Suppressor macrophage treated with lipopolysaccharide for 1 hour (primary cell): ENCODE results near the gene CFAP20DC.
"Not testable (repeated sequence)": the region's sequence is repeated elsewhere in the genome, so short reads cannot be mapped to it uniquely, and the experiment has no call there.

ENCODE experiments used
- DNase-seq, 3 donors: peaks; one replicate each; pipeline ENCODE4 v3.0.0-alpha.2; 2020 to 2022

The CFAP20DC gene

GRCh38 chr3:59016930-59017616, 32.8 kb downstream of the CFAP20DC start:
- no peak for DNase-seq

GRCh38 chr3:59013611-59014010, 36.2 kb downstream of the CFAP20DC start:
- no peak for DNase-seq

GRCh38 chr3:59006634-59007517, 42.9 kb downstream of the CFAP20DC start:
- DNase-seq, result no peak

GRCh38 chr3:59001675-59002074, 48.1 kb downstream of the CFAP20DC start:
- peak; percentile 43 to 50 (median 44) for DNase-seq

GRCh38 chr3:58999774-59000160, 50.1 kb downstream of the CFAP20DC start:
- DNase-seq, result no peak

- DNase-seq, result no peak
These were observed 50.6 kb downstream of the CFAP20DC start for GRCh38 chr3:58999134-58999773.

DNA sequence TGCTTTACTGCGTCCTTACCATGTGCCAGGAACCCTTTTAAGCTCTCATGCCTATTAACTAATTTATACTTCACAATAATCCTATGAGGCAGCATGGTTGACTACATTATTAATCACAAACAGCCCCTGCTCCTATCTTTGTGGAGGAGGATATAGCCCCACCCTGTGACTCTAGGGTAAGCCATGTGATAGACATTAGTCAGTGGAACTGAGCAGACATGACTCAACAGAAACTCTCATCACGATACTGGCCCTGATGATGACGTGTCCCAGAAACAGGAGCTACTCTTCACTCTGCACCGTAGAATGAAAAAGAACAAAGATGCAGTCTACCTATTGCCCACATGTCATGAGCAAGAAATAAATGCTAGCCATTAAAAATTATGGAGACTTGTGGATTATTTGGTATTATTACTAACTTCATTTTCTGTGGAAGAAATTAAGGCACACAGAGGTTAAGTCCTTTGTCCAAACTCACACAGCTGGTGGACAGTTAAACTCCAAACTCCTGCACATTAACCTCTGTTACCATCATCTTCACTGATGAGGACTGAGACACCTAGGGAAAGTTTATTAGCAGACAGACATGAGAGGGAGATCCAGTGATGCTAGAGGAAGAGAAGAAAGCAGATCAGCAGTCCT, 51.2 kb downstream of the CFAP20DC start:
- DNase-seq, result peak; percentile 69 to 77 (median 74)

GRCh38 chr3:58996730-58997129, 53.1 kb downstream of the CFAP20DC start:
- no peak for DNase-seq

- peak; percentile 49 to 63 (median 62) for DNase-seq
These were observed 55.0 kb downstream of the CFAP20DC start for GRCh38 chr3:58994746-58995330.

- no peak for DNase-seq
These were observed 56.3 kb downstream of the CFAP20DC start for GRCh38 chr3:58993547-58993946.

DNA sequence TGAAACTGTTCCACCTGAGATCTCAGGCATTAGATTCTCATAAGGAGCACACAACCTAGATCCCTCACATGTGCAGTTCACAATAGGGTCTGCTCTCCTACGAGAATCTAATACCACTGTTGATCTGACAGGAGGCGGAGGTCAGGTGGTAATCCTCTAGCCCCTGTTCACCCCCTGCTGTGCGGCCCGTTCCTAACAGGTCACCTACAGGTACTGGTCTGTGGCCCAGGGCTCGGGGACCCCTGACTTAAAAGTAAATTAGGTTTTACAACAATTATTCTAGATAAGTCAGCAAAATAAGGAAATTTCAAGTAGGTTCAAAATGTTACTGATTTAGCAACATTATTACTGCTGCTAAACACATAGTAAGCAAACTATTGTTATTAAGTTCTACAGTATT, 58.2 kb downstream of the CFAP20DC start:
- DNase-seq, result no peak

- DNase-seq, result no peak
These were observed 58.8 kb downstream of the CFAP20DC start for GRCh38 chr3:58991026-58991425.

- DNase-seq, result no peak
These were observed 59.9 kb downstream of the CFAP20DC start for GRCh38 chr3:58989955-58990354.

- peak in 1 of 3 donors; percentile 7 for DNase-seq
These were observed 60.7 kb downstream of the CFAP20DC start for GRCh38 chr3:58989163-58989562.

- no peak for DNase-seq
These were observed 61.8 kb downstream of the CFAP20DC start for GRCh38 chr3:58988041-58988440.

- no peak for DNase-seq
These were observed 63.2 kb downstream of the CFAP20DC start for GRCh38 chr3:58986654-58987053.

DNA sequence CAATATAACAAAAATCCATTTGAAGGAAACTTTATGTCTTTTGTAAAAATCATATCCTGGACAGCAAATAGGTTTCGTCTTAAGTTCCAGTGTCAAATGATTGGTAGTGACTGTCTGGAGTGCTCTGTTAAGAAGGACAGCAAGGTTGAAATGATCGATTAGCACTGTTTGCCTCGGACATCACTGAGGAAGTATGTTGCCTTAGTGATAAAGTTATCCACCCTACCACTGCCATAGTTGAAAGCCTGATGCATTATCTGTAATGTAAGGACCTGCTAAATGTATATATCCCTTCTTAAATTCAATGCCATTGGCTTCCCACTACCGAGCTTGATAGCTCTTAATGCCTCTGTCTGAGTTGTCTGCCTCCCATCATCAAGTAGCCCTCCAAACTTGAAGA, 70.0 kb downstream of the CFAP20DC start:
- DNase-seq, result no peak

- peak in 1 of 3 donors; percentile 13 for DNase-seq
These were observed 76.0 kb downstream of the CFAP20DC start for GRCh38 chr3:58973796-58974195.

GRCh38 chr3:58967866-58968265, 82.0 kb downstream of the CFAP20DC start:
- DNase-seq, result not testable (repeated sequence)

- DNase-seq, result no peak
These were observed 84.0 kb downstream of the CFAP20DC start for GRCh38 chr3:58965865-58966264.

- DNase-seq, result no peak
These were observed 85.8 kb downstream of the CFAP20DC start for GRCh38 chr3:58963928-58964503.

- DNase-seq, result peak in 1 of 3 donors; percentile 4
These were observed 87.0 kb downstream of the CFAP20DC start for GRCh38 chr3:58962816-58963215.
